HepG2 (cell line): ENCODE results near the gene XPR1.

ENCODE experiments used
- CTCF ChIP-seq: sonication (generic); formaldehyde crosslinking; IDR thresholded peaks from 2 replicates; pipeline ENCODE4 v1.5.0; 2020; ENCODE audit warnings: mild to moderate bottlenecking, missing genetic modification reagents, moderate library complexity
- GTF2F1 ChIP-seq: fragments of 150-350 bp; IDR thresholded peaks from 2 replicates; pipeline ENCODE4 v1.6.1; 2014; ENCODE audit warnings: low read length
- MEIS1 ChIP-seq: sonication (generic); formaldehyde crosslinking; IDR thresholded peaks from 2 replicates; pipeline ENCODE4 v1.9.0; 2021; ENCODE audit warnings: mild to moderate bottlenecking, missing genetic modification reagents, moderate library complexity, borderline replicate concordance
- MZF1 ChIP-seq: sonication (generic); formaldehyde crosslinking; IDR thresholded peaks from 2 replicates; pipeline ENCODE4 v1.8.1; 2023; ENCODE audit warnings: mild to moderate bottlenecking, missing genetic modification reagents, borderline replicate concordance
- NR3C1 ChIP-seq: sonication (generic); formaldehyde crosslinking; IDR thresholded peaks from 2 replicates; pipeline ENCODE4 v1.4.0; 2020; ENCODE audit warnings: missing genetic modification reagents
- RARA ChIP-seq: IDR thresholded peaks from 2 replicates; pipeline ENCODE4 v1.6.1; 2016; ENCODE audit warnings: missing genetic modification reagents, missing compliant biosample characterization
- SP1 ChIP-seq, 2 experiments: fragments of 450-650 bp in 1 of 2; sonication (generic) in 1 of 2; formaldehyde crosslinking in 1 of 2; IDR thresholded peaks; 2 replicates each; pipeline versions ENCODE4 v1.4.0 to v1.6.1; 2016 to 2020; ENCODE audit warnings: missing genetic modification reagents in 1 of 2
- TAF1 ChIP-seq: sonication (generic); formaldehyde crosslinking; IDR thresholded peaks from 2 replicates; pipeline ENCODE4 v1.4.0; 2020; ENCODE audit warnings: missing genetic modification reagents
- THAP8 ChIP-seq: sonication (generic); formaldehyde crosslinking; IDR thresholded peaks from 2 replicates; pipeline ENCODE4 v1.5.1; 2020; ENCODE audit warnings: missing genetic modification reagents, mild to moderate bottlenecking, borderline replicate concordance
- ZNF331 ChIP-seq: sonication (generic); formaldehyde crosslinking; IDR thresholded peaks from 2 replicates; pipeline ENCODE4 v1.4.0; 2020; ENCODE audit warnings: missing genetic modification reagents
- TF ChIP-seq, protein P1 (sequence below): sonication (generic); formaldehyde crosslinking; IDR thresholded peaks from 2 replicates; pipeline ENCODE4 v1.5.1; 2020; ENCODE audit warnings: mild to moderate bottlenecking, missing genetic modification reagents, moderate library complexity
- TF ChIP-seq, protein P2 (sequence below): IDR thresholded peaks from 2 replicates; pipeline ENCODE4 v1.6.1; 2016; ENCODE audit warnings: low read depth, missing genetic modification reagents, missing compliant biosample characterization

DNA sequence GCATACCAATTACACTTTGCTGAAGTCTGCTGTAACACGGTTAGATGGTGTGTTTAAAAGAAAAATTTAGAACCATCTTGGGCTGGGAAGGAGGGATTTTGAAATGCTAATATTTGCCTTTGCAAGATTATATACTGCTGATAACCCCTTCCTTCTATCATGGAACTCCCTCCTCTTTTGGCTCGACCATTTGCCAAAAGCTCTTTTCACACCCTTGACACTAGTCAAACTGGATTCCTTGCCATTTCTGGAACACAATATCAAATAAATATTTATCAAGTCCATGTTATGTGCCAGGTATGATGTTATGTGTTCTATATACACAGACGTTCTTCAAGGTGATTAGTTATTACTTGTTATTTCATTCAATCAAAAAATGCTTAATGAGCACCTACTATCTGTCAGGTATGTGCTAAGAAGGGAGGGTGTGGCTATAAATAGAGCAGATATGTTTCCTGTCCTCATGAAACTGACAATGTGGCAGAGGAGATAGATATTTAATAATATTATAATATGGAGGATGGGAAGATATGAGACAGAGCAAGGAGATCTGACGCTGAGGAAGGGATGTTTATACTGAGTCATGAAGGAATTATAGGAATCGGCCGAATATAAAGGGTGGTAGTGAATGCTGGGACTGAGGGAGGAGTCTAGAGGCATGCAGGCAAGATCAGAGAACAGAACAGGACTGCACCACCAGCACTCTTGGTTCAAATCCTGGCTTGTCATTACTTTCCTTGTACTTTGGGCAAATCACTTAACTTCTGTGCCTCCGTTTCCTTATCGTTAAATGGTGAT is 16.1 kb upstream of the XPR1 start:
- no peak for TF ChIP-seq CTCF (CRISPR knock-in tag)
- TF ChIP-seq, protein P1, sequence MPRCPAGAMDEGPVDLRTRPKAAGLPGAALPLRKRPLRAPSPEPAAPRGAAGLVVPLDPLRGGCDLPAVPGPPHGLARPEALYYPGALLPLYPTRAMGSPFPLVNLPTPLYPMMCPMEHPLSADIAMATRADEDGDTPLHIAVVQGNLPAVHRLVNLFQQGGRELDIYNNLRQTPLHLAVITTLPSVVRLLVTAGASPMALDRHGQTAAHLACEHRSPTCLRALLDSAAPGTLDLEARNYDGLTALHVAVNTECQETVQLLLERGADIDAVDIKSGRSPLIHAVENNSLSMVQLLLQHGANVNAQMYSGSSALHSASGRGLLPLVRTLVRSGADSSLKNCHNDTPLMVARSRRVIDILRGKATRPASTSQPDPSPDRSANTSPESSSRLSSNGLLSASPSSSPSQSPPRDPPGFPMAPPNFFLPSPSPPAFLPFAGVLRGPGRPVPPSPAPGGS (CRISPR knock-in tag): no peak
- TF ChIP-seq ZNF331: no peak
- no peak for TF ChIP-seq SP1 (IDR thresholded peaks at IDR 0.05)
- no peak for TF ChIP-seq SP1 (CRISPR knock-in tag; IDR thresholded peaks at IDR 0.05)
- no peak for TF ChIP-seq TAF1 (CRISPR knock-in tag)
- no peak for TF ChIP-seq GTF2F1
- no peak for TF ChIP-seq MEIS1
- TF ChIP-seq RARA (CRISPR knock-in tag): no peak
- TF ChIP-seq THAP8 (CRISPR knock-in tag): no peak
- TF ChIP-seq NR3C1 (CRISPR knock-in tag): no peak
- TF ChIP-seq MZF1 (CRISPR knock-in tag): no peak
- TF ChIP-seq, protein P2, sequence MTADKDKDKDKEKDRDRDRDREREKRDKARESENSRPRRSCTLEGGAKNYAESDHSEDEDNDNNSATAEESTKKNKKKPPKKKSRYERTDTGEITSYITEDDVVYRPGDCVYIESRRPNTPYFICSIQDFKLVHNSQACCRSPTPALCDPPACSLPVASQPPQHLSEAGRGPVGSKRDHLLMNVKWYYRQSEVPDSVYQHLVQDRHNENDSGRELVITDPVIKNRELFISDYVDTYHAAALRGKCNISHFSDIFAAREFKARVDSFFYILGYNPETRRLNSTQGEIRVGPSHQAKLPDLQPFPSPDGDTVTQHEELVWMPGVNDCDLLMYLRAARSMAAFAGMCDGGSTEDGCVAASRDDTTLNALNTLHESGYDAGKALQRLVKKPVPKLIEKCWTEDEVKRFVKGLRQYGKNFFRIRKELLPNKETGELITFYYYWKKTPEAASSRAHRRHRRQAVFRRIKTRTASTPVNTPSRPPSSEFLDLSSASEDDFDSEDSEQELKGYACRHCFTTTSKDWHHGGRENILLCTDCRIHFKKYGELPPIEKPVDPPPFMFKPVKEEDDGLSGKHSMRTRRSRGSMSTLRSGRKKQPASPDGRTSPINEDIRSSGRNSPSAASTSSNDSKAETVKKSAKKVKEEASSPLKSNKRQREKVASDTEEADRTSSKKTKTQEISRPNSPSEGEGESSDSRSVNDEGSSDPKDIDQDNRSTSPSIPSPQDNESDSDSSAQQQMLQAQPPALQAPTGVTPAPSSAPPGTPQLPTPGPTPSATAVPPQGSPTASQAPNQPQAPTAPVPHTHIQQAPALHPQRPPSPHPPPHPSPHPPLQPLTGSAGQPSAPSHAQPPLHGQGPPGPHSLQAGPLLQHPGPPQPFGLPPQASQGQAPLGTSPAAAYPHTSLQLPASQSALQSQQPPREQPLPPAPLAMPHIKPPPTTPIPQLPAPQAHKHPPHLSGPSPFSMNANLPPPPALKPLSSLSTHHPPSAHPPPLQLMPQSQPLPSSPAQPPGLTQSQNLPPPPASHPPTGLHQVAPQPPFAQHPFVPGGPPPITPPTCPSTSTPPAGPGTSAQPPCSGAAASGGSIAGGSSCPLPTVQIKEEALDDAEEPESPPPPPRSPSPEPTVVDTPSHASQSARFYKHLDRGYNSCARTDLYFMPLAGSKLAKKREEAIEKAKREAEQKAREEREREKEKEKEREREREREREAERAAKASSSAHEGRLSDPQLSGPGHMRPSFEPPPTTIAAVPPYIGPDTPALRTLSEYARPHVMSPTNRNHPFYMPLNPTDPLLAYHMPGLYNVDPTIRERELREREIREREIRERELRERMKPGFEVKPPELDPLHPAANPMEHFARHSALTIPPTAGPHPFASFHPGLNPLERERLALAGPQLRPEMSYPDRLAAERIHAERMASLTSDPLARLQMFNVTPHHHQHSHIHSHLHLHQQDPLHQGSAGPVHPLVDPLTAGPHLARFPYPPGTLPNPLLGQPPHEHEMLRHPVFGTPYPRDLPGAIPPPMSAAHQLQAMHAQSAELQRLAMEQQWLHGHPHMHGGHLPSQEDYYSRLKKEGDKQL: no peak
